ENCODE results near the gene DDRGK1.

DDRGK1 gene

DNA sequence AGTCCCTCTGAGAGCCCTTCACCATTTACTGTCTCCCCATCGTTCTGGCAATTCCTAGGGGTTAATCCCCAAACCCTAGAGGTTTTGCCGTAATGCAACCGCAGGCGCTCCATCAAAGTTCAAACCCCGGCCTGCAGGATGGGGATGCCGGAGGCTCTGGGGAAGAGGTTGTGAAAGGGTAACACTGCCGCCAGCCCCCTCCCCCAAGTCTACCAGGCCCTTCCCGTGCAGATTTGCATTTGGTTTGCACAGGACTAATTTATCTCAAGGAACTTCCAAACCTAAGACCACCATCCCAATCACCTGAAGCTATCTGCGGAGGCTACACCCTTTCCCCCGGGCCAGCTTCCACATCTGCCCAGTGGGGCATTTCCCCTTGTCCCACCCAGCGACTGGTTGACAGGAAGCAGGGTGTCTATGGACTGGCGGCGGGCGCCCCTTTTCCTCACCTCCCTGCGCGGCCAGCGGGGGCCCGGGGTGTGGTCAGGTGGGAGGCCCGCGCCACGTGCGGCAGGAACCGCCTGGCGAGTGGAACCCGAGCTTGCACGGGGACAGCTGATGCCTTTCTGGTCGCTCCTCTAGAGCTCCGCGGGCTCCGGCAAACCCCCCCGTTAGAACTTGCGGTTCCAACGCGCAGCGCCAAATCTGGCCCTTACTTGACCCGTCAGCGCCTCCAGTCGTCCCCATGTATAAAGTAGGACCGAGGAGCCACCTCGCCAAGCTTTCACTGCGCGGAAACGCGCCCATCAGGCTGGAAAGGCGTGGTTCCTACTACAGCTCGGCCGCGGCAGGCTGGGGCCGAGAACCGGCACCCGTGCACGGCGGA lies 43.9 kb upstream of the DDRGK1 start:
- peak overlapping the region; percentile 9 for H3K14ac ChIP-seq (ENCODE audit: low read length)
- peak; percentile 15 for DNase-seq (ENCODE audit: low spot score)
- no peak overlapping the region for H3K27ac ChIP-seq (replicated peaks; ENCODE audit: low read length)
- H3K23ac ChIP-seq (ENCODE audit: low read depth, low read length, poor library complexity), result peak overlapping the region; percentile 85
- no peak overlapping the region for H3K4ac ChIP-seq (ENCODE audit: low read length)
- peaks cover 0 to 4% of the 10 kb centered on the region in 2 donors for H3K4me1 ChIP-seq (ENCODE audit: control insufficient read depth in 2 of 2, insufficient read depth in 1 of 2, low read depth in 1 of 2, low read length in 2 of 2)
- H3K4me3 ChIP-seq (ENCODE audit: low read length in 2 of 2), result peak overlapping the region in 1 of 2 donors; percentile 2
- H4K8ac ChIP-seq (ENCODE audit: low read depth, low read length), result no peak overlapping the region
- no peak overlapping the region for H2BK5ac ChIP-seq (ENCODE audit: low read length)
- peaks cover 4 to 36% (median 29%) of the 10 kb centered on the region in 3 experiments for H3K27me3 ChIP-seq (ENCODE audit: control insufficient read depth in 3 of 3, insufficient read depth in 3 of 3, low read depth in 1 of 3, low read length in 3 of 3)
- H4K91ac ChIP-seq (ENCODE audit: low read depth, low read length, poor library complexity), result no peak overlapping the region
- no peak overlapping the region for H2BK120ac ChIP-seq (ENCODE audit: low read depth, low read length)
- peak overlapping the region; percentile 49 for H3K4me2 ChIP-seq (ENCODE audit: insufficient read depth, low read length, poor library complexity, severe bottlenecking)
- H2BK15ac ChIP-seq (ENCODE audit: low read length), result no peak overlapping the region
- H2AK5ac ChIP-seq (ENCODE audit: low read depth, low read length), result peak overlapping the region; percentile 54
- peaks cover 4 to 14% of the 10 kb centered on the region in 2 donors for H3K36me3 ChIP-seq (replicated peaks in 1 of 2; ENCODE audit: control insufficient read depth in 2 of 2, insufficient read depth in 2 of 2, low read length in 2 of 2)
- no peak overlapping the region for H2BK12ac ChIP-seq (ENCODE audit: low read length)
- H2AFZ ChIP-seq (ENCODE audit: low read length), result peak overlapping the region; percentile 24
- no peaks in the 10 kb centered on the region for H3K79me1 ChIP-seq (ENCODE audit: low read depth, low read length)
- H3K9ac ChIP-seq (ENCODE audit: low read depth, low read length, poor library complexity), result peak overlapping the region; percentile 64
- no peaks in the 10 kb centered on the region for H3K9me3 ChIP-seq (replicated peaks in 1 of 2; ENCODE audit: control insufficient read depth in 2 of 2, insufficient read depth in 1 of 2, low read depth in 1 of 2, low read length in 2 of 2)
- WGBS, 2 donors (ENCODE audit: extremely low coverage in 2 of 2, insufficient read length in 2 of 2, insufficient replicate concordance in 1 of 2), result no CpG with 5 or more reads among the region's 53 CpGs
- H3K18ac ChIP-seq (ENCODE audit: low read length), result peak overlapping the region; percentile 85

GRCh38 chr20:3247638-3248037 lies 43.2 kb upstream of the DDRGK1 start:
- H4K91ac ChIP-seq (ENCODE audit: low read depth, low read length, poor library complexity), result no peak overlapping the region
- H3K23ac ChIP-seq (ENCODE audit: low read depth, low read length, poor library complexity), result no peak overlapping the region
- no peak overlapping the region for H2BK15ac ChIP-seq (ENCODE audit: low read length)
- no peak overlapping the region for H2AK5ac ChIP-seq (ENCODE audit: low read depth, low read length)
- peaks cover 4 to 36% (median 29%) of the 10 kb centered on the region in 3 experiments for H3K27me3 ChIP-seq (ENCODE audit: control insufficient read depth in 3 of 3, insufficient read depth in 3 of 3, low read depth in 1 of 3, low read length in 3 of 3)
- no peak overlapping the region for H3K4me3 ChIP-seq (ENCODE audit: low read length in 2 of 2)
- H3K4me1 ChIP-seq (ENCODE audit: control insufficient read depth in 2 of 2, insufficient read depth in 1 of 2, low read depth in 1 of 2, low read length in 2 of 2), result peaks cover 0 to 4% of the 10 kb centered on the region in 2 donors
- no peak overlapping the region for H3K27ac ChIP-seq (replicated peaks; ENCODE audit: low read length)
- H3K4me2 ChIP-seq (ENCODE audit: insufficient read depth, low read length, poor library complexity, severe bottlenecking), result no peak overlapping the region
- DNase-seq (ENCODE audit: low spot score), result no peak
- H3K14ac ChIP-seq (ENCODE audit: low read length), result no peak overlapping the region
- no peak overlapping the region for H2AFZ ChIP-seq (ENCODE audit: low read length)
- H3K9ac ChIP-seq (ENCODE audit: low read depth, low read length, poor library complexity), result no peak overlapping the region
- no peak overlapping the region for H2BK120ac ChIP-seq (ENCODE audit: low read depth, low read length)
- no CpG with 5 or more reads among the region's 4 CpGs for WGBS, 2 donors (ENCODE audit: extremely low coverage in 2 of 2, insufficient read length in 2 of 2, insufficient replicate concordance in 1 of 2)
- no peak overlapping the region for H4K8ac ChIP-seq (ENCODE audit: low read depth, low read length)
- H2BK12ac ChIP-seq (ENCODE audit: low read length), result no peak overlapping the region
- H3K79me1 ChIP-seq (ENCODE audit: low read depth, low read length), result no peaks in the 10 kb centered on the region
- peaks cover 4 to 10% of the 10 kb centered on the region in 2 donors for H3K36me3 ChIP-seq (replicated peaks in 1 of 2; ENCODE audit: control insufficient read depth in 2 of 2, insufficient read depth in 2 of 2, low read length in 2 of 2)
- H2BK5ac ChIP-seq (ENCODE audit: low read length), result no peak overlapping the region
- H3K4ac ChIP-seq (ENCODE audit: low read length), result no peak overlapping the region
- H3K9me3 ChIP-seq (replicated peaks in 1 of 2; ENCODE audit: control insufficient read depth in 2 of 2, insufficient read depth in 1 of 2, low read depth in 1 of 2, low read length in 2 of 2), result no peaks in the 10 kb centered on the region
- no peak overlapping the region for H3K18ac ChIP-seq (ENCODE audit: low read length)

DNA sequence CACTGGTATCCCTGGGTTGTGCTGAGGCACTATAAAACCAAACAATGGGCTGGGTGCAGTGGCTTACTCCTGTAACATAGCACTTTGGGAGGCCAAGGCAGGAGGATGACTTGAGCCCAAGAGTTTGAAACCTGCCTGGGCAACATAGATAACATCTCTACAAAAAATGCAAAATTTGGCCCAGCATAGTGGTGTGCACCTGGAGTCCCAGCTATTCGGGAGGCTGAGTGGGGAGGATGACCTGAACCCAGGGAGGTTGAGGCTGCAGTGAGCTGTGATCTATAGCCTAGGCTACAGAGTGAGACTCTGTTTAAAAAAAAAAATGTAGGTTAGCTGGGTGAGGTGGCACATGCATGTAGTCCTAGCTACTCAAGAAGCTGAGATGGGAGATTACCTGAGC lies 42.2 kb upstream of the DDRGK1 start:
- Histone ChIP-seq H3K4ac (ENCODE audit: low read length) (no peak overlapping the region), H3K27ac (replicated peaks; ENCODE audit: low read length) (no peak overlapping the region), H3K4me1 (ENCODE audit: control insufficient read depth in 2 of 2, insufficient read depth in 1 of 2, low read depth in 1 of 2, low read length in 2 of 2) (peaks cover 0 to 4% of the 10 kb centered on the region in 2 donors), H3K14ac (ENCODE audit: low read length) (no peak overlapping the region), H3K23ac (ENCODE audit: low read depth, low read length, poor library complexity) (no peak overlapping the region), H3K9me3 (replicated peaks in 1 of 2; ENCODE audit: control insufficient read depth in 2 of 2, insufficient read depth in 1 of 2, low read depth in 1 of 2, low read length in 2 of 2) (no peaks in the 10 kb centered on the region), H3K9ac (ENCODE audit: low read depth, low read length, poor library complexity) (no peak overlapping the region), H3K36me3 (replicated peaks in 1 of 2; ENCODE audit: control insufficient read depth in 2 of 2, insufficient read depth in 2 of 2, low read length in 2 of 2) (peaks cover 0 to 3% of the 10 kb centered on the region in 2 donors), H2BK12ac (ENCODE audit: low read length) (no peak overlapping the region), H3K27me3 (ENCODE audit: control insufficient read depth in 3 of 3, insufficient read depth in 3 of 3, low read depth in 1 of 3, low read length in 3 of 3) (peaks cover 4 to 44% (median 32%) of the 10 kb centered on the region in 3 experiments), H2AK5ac (ENCODE audit: low read depth, low read length) (no peak overlapping the region), H2BK120ac (ENCODE audit: low read depth, low read length) (no peak overlapping the region), H2BK5ac (ENCODE audit: low read length) (no peak overlapping the region), H4K8ac (ENCODE audit: low read depth, low read length) (no peak overlapping the region), H2BK15ac (ENCODE audit: low read length) (no peak overlapping the region), H4K91ac (ENCODE audit: low read depth, low read length, poor library complexity) (no peak overlapping the region), H3K79me1 (ENCODE audit: low read depth, low read length) (no peaks in the 10 kb centered on the region), H3K4me3 (ENCODE audit: low read length in 2 of 2) (no peak overlapping the region), H3K4me2 (ENCODE audit: insufficient read depth, low read length, poor library complexity, severe bottlenecking) (no peak overlapping the region), H3K18ac (ENCODE audit: low read length) (no peak overlapping the region), H2AFZ (ENCODE audit: low read length) (no peak overlapping the region)
- no peak for DNase-seq (ENCODE audit: low spot score)
- no CpG with 5 or more reads among the region's 1 CpG for WGBS, 2 donors (ENCODE audit: extremely low coverage in 2 of 2, insufficient read length in 2 of 2, insufficient replicate concordance in 1 of 2)

DNA sequence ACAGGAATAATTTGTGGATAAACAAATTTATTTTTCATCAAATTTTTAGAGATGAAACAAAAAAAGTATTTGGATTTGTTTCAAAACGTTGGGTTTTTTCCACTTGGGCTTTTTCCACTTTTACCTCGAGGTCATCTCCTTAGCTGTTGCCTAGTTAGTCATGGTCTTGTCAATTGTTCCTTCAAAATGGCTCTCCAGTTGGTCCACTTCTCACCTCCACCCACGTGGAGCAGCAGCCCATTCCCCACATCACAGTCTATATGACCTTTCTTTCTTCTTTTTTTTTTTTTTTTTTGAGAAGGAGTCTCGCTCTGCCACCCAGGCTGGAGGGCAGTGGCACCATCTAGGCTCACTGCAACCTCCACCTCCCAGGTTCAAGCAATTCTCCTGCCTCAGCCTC lies 41.2 kb upstream of the DDRGK1 start:
- Histone ChIP-seq H3K23ac (ENCODE audit: low read depth, low read length, poor library complexity) (no peak overlapping the region), H3K14ac (ENCODE audit: low read length) (no peak overlapping the region), H2AFZ (ENCODE audit: low read length) (no peak overlapping the region), H3K27me3 (ENCODE audit: control insufficient read depth in 3 of 3, insufficient read depth in 3 of 3, low read depth in 1 of 3, low read length in 3 of 3) (peaks cover 6 to 52% (median 40%) of the 10 kb centered on the region in 3 experiments), H2BK15ac (ENCODE audit: low read length) (no peak overlapping the region), H4K8ac (ENCODE audit: low read depth, low read length) (no peak overlapping the region), H3K4me1 (ENCODE audit: control insufficient read depth in 2 of 2, insufficient read depth in 1 of 2, low read depth in 1 of 2, low read length in 2 of 2) (peaks cover 0 to 4% of the 10 kb centered on the region in 2 donors), H3K36me3 (replicated peaks in 1 of 2; ENCODE audit: control insufficient read depth in 2 of 2, insufficient read depth in 2 of 2, low read length in 2 of 2) (no peaks in the 10 kb centered on the region), H3K4ac (ENCODE audit: low read length) (no peak overlapping the region), H4K91ac (ENCODE audit: low read depth, low read length, poor library complexity) (no peak overlapping the region), H3K9me3 (replicated peaks in 1 of 2; ENCODE audit: control insufficient read depth in 2 of 2, insufficient read depth in 1 of 2, low read depth in 1 of 2, low read length in 2 of 2) (no peaks in the 10 kb centered on the region), H2BK5ac (ENCODE audit: low read length) (no peak overlapping the region), H2AK5ac (ENCODE audit: low read depth, low read length) (no peak overlapping the region), H2BK12ac (ENCODE audit: low read length) (no peak overlapping the region), H3K27ac (replicated peaks; ENCODE audit: low read length) (no peak overlapping the region), H3K79me1 (ENCODE audit: low read depth, low read length) (no peaks in the 10 kb centered on the region), H3K4me3 (ENCODE audit: low read length in 2 of 2) (no peak overlapping the region), H3K9ac (ENCODE audit: low read depth, low read length, poor library complexity) (no peak overlapping the region), H3K18ac (ENCODE audit: low read length) (no peak overlapping the region), H3K4me2 (ENCODE audit: insufficient read depth, low read length, poor library complexity, severe bottlenecking) (no peak overlapping the region), H2BK120ac (ENCODE audit: low read depth, low read length) (no peak overlapping the region)
- no CpG with 5 or more reads among the region's 4 CpGs for WGBS, 2 donors (ENCODE audit: extremely low coverage in 2 of 2, insufficient read length in 2 of 2, insufficient replicate concordance in 1 of 2)
- DNase-seq (ENCODE audit: low spot score), result no peak
